Left forelimb (tissue), 1 donor: ENCODE results near the gene RFTN1.

Source experiments
- DNase-seq: peaks from one replicate; pipeline ENCODE4 v3.0.0-alpha.2; 2018; ENCODE audit warnings: low spot score

Gene RFTN1

DNA sequence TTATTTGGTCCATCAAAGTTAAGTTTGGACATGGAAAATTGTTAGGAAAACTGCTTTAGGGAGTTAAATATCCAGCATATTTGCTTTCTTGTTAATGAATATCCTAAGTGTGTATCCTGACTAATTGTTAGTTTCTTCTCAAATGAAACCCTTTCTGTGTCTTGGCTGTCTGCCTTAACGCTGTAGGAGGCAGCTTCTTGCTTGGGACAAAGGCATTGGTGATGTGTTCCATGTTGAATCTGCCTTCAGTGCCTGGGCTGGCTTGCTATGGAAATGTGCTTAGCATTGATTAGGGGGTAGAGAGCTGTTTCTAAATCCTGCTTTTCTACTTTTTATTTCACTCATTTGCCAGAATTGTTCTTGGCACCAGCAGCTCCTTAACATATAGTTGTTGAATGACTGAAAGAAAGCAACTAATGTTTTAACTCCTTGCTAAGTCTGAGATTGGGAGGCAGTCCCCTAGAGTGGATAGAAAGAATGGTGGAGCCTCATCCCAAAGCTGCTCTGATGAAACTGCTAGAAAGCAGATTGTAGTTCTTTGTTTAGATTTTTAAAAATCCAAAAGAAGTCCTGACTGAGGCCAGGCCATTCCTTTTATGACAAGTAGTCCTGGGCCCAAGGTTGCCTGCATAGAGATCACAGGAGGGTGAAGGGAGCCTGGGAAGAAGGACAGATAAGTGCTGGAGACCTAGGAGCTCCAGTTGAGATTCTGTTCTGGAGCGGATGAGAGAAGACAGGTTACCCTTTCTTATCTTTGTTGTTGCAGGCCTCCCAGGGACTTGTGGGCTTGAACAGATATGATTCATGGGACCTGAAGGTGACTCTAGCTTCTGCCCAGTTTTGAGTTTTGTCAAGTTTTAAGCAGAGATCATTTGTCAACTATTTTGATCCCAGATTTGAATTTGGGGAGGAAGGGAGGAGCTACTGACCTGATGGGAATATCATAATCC is 209.2 kb downstream of the RFTN1 start:
- DNase-seq, result no peak

DNA sequence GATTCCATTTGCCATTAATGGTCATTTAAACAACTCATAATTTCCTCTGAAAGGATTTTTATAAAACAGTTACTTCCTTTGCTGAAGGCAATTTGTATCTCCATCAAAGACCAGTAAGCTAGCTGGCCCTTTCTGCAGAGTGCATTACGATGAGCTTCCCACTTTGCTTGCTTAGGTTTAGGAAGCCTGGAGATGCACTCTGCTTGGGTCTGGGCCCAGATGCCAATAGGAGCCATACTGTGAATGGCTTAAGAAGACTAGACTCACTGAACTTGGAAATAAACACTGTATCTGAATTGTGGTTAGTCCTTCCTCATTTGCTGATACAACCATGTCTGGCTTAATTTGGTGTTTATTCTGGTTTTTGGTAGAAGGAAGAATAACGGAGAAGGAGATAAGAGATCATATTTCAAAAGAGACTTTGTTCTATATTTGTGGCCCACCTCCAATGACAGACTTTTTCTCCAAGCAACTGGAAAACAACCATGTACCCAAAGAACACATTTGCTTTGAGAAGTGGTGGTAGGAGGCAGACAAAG is 210.4 kb downstream of the RFTN1 start:
- DNase-seq, result no peak

DNA sequence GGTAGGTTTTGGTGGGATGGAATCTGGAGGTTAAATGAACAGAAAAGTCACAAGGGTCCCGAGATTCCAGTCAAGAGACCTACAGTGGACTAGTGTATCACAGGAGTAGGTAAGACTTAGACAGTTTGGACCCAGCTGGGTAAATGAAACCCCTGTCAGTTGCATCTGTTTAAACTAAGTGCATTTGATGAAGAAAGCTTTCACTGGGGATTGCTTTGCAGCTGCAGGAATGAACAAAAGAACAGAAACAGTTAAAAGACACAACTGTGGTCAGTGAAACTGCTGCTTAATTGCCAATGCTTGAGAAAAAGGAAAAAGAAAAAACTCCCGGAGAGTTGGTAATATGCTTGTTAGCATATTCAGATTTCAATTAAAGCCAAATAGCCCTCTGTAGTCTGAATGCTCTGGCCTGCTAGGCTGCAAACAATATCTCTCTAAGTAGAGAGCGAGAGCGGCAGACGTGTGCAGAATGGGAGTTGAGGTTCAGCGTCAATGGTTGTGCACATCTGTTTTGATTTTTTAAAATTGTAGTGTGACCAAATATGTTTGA is 211.3 kb downstream of the RFTN1 start:
- no peak for DNase-seq

DNA sequence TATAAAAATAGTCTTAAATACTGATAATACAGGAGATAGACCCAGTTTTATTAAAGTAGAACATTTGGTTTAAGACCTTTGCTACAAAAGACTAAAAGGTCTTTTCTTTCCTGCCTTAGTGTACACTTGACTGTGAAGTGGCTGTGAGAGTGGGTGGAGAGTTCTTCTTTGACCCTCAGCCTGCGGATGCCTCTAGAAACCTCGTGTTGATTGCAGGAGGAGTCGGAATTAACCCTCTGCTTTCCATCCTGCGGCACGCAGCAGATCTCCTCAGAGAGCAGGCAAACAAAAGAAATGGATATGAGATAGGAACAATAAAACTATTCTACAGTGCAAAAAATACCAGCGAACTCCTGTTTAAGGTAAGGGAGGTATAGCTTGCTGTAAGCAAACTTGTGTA is 212.0 kb downstream of the RFTN1 start:
- DNase-seq, result no peak

DNA sequence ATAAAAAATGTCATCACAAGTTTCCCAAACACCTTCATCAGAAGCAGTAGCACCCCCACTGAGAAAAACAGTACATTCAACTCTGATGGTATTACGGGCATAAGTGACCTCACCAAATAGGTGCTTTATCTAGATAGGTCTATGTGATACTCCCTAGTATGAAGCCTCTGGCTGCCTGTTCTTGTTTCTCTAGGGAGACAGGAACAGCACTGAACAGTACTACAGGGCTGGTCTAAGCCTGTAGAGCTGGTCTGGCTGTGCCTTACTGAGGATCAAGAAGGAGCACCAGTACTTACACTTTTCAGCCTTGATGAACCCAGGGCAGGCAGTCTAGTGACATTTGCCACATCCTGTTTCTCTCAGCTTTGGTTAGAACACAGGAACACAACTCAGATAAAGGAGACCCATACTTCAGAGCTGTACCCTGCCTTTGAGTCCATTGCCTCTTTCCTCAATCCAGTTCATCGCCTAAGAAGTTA is 212.6 kb downstream of the RFTN1 start:
- DNase-seq, result no peak

DNA sequence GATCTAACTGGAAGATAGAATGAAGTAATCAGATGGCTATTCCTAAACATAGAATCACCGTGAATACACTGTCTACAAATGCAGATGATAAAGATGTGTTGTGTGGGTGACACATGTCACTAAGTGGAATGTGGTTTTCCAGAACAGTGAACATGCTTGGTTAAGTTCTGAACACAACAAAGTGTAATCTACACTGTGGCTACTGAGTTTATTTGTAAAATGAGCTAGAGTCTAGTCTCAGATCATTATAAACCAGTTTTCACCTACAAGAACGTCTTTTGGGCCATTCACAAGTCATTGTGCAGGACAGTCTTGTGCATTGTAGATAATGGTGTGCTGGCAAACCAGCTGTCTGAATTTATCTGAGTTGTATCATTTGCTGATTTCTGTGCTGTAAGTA is 213.2 kb downstream of the RFTN1 start:
- no peak for DNase-seq

DNA sequence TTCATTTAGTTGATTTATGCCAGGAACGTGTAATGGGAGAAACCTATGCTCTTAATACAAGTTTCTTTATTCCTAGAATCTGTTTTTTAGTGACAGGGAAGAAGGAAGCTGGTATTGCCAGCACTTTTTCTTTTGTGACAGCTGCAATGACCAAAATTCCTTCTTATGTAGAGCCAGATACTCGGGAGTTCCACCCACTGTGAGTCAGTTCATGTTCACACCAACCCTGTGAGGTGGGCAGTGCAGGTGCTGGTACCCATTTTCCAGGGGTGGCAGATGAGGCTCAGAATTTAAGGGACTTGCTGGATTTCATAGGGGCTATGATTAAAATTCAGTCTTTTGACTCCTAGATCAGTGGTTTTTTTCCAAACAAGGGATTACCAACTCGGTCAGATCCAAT is 213.8 kb downstream of the RFTN1 start:
- no peak for DNase-seq

DNA sequence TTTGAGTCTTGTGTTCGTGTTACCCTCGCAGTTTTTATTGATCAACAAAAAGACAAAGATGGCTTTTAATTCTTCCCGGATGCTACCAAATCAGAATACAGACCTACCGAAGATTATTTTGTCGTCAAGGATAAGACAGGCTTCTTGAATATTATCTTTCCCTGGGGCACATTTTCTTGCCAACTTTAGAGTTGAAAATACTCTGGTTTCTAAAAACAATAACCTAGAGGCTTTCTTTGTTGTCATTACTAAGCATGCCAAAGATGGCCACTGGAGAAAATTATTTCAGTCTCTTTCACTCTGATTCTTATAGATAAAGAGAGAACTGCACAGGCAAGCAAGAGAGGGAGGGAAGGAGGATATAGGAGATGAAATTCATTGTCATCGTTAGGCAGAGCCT is 214.6 kb downstream of the RFTN1 start:
- no peak for DNase-seq

DNA sequence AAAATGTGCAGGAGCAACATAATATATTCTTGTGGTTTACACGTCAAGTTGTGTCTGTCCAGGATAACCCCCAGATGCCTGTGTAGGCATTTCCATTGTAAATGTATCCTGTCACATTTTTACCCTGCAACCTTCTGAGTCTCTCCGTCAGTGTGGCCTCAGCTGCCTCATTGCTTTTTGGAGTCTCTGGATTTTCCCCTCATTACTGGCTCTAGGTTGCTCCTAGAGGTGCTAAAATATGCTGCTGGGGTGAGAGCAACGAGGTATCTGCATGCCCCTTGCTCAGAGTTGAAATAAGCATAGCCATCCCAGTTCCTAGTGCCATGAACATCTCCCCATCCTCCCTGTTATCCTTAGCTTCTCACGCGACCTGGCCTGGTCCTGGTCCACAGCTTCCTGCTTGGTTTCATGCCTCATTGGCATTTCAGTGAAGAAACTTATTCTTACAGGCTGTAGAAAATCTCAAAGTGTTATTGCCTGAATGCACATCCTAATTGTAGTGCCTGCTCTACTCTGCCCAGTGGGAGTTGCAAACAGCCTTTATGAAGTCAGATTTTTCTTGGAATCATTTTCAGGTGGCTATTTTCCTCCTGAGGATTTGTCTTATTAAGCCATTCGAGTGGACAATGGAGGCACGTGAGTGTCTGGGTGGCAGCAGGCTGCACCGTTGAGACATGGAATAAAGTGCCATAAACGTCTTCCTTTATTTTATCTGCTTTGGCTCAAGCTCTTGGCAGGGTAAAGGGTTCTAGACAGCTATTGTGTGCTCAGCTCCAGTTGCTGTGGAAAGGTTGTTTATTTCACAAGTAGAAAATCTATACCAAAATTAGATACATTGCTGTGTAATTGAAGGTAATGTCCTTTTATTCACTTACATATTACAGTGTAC is 215.3 kb downstream of the RFTN1 start:
- no peak for DNase-seq

DNA sequence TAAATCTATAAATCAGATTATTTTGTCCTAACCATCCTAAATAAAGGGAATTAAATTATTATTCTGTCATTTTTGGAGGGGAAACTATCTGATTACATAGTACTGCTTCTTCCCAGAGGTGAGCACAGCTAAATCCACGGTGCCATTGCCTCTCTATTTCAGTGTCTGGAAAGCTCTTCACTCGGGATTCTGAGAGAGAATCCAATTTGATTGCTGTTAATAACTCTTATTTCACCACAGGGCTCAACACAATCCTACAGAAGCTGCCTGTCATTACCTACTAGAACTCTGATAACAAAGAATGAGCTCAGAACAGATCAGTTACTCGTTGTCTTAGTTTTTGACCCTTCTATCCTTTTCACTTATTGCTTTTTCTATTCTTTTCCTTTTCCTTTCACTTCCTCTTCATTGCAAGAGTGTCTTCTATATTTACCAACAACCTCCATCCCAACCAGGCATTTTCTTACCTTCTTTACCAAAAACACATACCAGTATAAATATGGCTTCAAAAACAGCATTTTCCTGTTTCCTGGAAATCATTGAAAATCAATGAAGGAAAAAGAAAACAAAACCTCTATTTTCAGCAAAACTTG is 218.1 kb downstream of the RFTN1 start:
- no peak for DNase-seq

DNA sequence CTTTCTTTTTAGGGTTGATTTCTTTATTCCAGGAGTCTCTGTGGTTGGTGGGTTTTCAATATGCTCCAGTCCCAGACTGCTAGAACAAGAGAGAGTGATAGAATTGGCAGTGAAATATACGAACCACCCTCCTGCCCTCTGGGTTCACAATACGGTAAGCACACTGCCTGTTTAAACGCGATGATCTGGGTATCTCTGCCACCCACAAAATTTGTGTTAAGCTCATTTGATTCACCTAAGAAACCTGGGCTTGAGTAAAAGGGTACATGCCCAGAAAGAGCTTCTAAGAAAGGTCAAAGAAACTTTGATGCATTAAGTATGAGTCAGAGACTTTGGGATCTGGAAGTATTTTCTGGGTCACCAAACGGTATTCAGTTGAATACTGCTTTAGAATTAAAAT is 218.7 kb downstream of the RFTN1 start:
- DNase-seq, result no peak

DNA sequence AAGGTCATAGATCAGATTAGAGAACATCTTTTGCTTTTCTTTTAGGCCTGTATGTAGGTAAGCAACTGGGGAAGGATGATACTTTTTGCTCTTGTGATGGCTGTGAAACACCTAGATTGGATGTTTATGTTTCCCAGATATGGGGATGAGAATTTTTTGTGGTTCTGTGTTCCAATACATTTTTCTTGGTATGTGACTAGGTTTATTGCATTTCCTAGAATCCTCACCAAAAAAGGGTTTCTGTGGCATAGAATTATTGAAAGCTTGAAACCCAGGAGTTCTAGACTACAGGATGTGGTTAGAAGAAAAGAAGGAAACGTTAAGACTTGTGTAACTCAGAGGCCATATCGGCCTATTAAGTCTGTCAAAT is 222.7 kb downstream of the RFTN1 start:
- no peak for DNase-seq

DNA sequence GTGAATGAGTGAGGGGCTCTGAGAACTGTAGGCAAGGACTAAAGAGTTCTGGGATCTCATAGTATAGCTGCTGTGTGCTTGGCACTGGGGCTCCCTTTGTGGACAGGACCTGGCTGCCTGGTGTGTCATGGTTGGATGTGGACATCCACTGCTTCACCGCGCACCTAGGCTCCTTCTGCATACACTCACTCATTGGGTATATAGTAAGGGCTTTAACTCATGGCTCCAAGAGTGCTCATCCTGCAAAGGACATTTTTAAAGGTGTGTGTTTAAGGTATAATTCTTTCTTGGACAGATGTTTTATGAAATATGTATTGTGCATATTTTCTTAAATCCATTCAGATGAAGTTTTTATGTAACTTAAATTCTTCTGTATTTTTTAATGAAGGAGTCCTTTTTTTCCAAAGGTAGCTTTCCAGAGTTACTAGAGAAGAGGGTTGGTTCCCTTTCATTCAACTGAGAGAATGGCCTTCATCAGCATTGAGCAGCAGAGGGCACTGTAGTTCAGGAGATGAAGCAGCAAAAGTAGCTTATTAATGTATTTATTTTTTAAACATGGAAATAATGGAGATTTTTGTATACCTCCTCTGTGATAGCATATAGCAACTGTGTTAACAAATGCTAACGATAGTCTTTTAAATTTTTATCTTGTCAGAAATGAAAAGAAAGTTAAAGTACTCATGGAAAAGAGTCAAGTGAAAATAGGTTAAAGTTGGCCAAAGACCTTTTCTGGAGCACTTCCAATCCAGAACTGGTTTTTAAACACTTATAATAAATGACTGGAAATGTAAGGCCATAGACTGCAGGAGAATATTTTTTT is 223.3 kb downstream of the RFTN1 start:
- DNase-seq, result no peak

DNA sequence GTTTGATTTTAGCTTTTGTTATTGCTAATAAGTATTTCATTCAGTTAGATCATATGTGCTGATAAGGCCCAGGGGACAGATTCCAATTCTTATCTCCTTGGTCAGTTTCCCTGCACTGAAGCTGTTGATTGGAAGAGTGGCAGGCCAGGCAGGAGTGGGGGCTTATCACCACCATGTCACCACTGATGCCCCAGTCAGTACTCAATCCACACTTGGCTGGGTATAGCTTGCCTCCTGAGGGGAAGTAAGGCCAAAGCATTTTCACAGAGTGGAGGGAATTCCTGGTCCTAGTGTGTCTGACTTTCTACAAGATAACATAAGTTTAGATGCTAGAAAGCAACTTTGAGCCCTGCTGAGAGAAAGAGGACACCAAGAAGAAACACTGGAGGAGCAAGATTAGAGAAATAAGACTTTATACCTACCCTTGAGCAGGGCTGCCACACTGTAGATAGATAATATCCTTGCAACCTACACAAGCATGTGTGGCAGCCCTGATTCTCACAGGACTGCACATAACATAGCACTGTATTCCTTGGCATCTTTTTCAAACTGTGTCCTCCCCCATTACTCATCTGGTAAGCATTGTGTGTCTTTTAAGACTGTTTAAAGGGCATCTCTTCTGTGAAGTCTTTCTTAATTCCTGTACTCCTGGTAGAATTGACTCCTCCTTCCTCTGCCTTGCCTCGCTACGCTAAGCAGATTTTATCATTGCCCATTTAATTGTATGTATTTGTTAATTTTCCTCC is 224.2 kb downstream of the RFTN1 start:
- no peak for DNase-seq

DNA sequence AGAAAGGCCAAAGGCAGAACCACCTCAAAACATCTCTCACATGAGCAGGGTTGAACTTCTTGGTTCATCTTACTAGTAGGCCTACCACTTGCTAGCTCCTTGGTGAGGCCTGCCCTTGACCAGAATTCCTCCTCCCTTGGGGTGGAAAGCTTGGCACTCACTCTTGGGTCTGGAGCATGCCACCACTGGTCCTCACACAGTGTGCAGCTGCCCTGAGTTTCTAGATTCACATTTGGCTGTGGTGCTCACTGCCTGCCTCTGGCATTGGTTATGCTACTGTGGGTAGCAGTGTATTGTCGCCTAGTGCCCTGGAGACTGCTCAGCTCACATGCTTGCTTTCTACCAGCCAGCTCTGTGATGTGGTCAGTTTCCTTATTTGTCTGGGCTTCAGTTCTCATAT is 224.8 kb downstream of the RFTN1 start:
- DNase-seq, result no peak

DNA sequence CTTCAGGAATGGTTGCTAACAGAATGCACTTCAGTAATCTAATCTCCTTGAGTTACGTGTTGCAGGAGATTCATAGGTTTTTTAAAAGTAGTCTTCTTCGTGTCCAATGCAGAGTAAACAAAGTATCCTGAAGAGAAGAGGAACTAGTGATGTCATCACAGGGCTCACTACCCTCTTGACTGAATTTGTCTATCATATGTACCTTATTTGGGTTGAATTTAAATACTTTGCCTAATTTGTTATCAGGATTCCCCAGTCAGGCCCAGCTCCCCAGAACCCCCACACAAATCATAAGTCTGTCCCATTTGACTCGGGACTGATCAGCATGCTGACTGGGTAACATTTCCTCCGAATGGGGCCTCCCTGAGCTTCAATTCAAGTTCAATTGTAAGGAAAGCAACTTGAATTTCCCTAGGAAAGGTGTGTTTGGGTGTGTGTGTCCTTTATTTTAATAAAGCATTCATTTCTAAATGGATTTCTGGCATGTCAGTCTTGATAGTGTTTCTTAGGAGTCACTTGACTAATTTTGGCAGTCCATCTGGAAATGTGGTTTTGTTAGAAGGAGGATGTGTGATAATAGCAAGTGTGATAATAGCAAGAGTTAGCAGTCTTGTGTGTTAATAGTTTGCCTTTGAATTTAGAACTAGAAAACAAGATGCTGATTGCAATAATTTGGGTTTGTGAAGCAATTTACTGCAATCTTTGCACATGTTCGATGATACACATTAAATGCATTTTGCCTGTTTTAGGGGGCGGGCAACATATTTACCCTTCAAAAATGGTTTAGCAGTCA is 226.6 kb downstream of the RFTN1 start:
- DNase-seq, result no peak

DNA sequence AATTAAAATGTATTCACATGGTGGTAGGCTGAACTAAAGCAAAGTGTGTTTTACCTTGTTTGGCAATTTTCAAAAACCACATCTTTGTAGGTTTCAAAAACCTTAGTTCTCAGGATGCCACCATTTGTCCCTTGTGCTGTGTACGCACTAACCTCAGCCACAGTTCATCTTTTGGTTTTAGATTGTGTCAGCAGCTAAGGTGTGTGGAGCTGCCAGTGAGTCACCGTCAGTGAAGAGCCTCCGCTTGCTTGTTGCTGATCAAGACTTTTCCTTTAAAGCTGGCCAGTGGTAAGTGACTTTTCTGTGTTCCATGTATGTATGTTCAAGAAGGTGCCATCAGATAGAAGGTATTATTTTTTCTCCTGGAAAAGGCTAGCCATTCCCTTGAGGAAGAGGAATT is 227.3 kb downstream of the RFTN1 start:
- no peak for DNase-seq

DNA sequence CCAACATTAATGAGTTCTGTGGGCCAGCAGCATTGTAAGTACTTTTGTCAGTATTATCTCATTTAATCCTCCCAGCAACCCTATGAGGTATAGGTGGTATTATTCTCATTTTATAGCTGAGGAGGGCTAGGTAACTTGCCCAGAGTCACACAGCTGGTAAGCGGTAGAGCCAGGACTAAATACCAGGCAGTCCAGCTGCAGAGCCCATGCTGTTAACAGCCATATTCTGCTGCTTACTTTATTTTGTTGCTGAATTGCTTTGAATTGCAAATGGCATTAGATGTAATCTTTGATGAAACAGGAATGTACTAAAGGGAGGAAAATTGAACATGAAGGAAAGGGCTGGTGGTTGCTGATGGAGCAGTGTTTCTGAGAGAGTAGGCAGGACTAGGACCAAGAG is 228.9 kb downstream of the RFTN1 start:
- no peak for DNase-seq

DNA sequence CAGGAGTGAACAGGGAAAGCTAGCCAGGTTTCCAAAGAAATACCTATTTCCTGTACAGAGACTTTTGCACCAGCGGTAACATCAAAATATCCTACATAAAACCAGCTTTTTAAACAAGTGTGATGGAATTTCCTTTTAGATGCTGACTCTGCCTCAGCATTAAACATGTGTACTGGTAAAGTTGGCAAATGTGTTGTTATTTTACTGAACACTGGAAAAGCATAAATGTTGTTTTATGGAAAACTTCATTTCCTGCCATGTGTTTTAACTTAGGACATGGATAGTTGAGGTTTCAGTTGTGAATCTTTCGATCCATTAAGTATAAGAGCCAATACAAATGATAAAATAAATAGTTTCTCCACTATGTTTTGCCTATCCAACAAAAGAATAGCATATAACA is 232.8 kb downstream of the RFTN1 start:
- no peak for DNase-seq
